GM19467 (cell line): ENCODE results near the gene CD81.

Source experiments
- ATAC-seq: cut with Tn5 transposase; IDR thresholded peaks from one replicate; pipeline ENCODE4 v1.9.1; 2021; ENCODE audit warnings: mild to moderate bottlenecking, moderate library complexity; ENCODE audit not compliant: unreplicated experiment

Gene CD81

DNA sequence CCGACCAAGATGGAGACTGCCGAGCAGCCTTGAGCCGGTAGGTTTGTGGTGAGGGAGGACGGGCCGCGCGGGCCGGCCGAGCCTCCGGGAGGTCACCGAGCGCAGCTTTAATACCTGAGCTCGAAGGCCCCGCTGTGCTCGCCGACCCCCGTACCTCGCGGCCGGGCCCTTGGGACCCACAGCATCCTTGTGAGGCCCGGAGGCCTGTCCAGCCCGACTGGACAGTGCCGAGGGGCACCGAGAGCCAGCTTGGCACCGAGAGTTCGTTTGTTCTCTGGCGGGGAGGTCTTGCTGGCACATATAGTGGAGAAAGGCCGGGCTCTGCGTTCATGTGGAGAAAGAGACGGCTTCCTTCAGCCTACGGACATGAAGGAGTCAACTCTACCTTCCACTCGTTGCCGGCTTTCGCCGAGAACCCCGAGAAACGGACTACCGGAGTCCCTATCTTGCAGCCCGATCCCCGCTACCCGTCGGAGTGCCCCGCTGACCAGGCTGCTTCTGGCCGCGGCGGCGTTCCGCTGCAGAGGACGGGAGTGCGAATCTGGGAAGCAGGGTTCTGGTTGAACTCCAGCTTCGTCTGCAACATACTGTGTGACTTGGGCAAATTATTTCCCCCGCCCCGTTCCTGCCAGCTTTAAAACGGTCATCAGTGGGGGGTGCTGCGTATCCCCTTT lies 23.8 kb downstream of the CD81 start:
- no peak for ATAC-seq

DNA sequence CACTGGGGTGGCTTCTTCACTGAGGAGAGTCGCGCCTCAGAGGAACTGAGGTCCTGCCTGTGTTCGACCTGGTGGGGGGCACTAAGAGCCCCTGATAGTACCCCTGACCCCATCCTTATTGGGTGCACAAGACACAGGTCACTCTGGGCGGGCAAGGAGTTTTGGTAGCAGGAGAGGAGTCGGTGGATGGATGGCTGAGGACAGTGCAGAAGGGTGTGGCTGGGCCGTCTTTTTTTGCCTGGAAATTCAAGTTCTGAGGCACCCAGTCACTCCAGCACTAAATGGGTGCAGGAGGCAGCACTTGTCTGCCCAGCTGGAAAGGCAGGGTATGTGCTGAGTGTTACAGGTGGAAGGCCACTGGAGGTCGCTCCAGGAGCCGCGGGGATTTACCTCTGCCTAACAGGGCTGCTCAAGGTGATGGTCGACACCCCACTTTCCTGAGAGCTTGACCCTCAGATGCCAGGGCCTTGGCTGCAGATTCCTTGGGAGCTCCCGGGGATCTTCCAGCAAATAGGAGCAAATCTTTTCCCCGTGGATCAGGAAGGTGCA lies 24.4 kb downstream of the CD81 start:
- no peak for ATAC-seq

DNA sequence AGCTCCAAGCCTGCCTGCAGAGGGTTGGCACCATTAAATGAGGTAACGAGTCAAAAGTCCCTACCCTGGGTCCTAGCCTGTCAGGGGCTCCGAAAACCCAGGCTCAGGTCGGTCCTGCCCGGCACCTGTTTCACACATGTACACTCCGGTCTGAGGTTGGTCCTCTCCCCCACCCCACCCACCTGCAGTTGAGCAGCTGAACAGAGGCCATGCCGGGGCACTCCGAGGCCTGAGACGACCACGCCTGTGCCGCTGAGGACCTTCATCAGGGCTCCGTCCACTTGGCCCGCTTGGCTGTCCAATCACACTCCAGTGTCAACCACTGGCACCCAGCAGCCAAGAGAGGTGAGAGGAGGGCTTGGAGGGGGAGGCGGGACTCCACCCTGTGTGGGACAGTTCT lies 25.0 kb downstream of the CD81 start:
- ATAC-seq, result no peak

DNA sequence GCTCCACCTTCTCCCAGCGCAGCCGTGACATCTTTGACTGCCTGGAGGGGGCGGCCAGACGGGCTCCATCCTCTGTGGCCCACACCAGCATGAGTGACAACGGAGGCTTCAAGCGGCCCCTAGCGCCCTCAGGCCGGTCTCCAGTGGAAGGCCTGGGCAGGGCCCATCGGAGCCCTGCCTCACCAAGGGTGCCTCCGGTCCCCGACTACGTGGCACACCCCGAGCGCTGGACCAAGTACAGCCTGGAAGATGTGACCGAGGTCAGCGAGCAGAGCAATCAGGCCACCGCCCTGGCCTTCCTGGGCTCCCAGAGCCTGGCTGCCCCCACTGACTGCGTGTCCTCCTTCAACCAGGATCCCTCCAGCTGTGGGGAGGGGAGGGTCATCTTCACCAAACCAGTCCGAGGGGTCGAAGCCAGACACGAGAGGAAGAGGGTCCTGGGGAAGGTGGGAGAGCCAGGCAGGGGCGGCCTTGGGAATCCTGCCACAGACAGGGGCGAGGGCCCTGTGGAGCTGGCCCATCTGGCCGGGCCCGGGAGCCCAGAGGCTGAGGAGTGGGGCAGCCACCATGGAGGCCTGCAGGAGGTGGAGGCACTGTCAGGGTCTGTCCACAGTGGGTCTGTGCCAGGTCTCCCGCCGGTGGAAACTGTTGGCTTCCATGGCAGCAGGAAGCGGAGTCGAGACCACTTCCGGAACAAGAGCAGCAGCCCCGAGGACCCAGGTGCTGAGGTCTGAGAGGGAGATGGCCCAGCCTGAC lies 26.0 kb downstream of the CD81 start:
- no peak for ATAC-seq

DNA sequence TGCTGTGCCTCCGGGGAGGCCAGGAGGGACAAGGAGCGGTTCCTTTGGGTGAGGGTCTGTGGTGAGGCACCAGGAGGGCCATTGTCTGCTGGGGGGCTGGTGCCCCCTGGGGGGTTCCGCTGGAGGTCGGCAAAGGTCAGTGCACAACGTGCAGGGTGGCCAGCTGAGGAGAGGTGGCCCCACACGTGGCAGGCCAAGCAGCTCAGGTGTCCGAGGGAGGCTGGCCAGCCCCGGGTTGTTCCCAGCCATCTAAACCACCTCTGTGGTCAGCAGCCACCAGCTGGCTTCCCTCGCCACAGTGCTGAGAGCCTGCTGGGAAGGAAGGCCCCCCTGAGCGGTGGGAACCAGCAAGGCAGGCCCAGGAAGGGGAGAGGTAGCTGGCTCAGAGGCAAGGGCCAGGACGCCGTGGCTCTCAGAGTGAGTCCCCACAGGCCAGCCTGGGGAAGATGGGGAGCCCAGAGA lies 27.7 kb downstream of the CD81 start:
- no peak for ATAC-seq

DNA sequence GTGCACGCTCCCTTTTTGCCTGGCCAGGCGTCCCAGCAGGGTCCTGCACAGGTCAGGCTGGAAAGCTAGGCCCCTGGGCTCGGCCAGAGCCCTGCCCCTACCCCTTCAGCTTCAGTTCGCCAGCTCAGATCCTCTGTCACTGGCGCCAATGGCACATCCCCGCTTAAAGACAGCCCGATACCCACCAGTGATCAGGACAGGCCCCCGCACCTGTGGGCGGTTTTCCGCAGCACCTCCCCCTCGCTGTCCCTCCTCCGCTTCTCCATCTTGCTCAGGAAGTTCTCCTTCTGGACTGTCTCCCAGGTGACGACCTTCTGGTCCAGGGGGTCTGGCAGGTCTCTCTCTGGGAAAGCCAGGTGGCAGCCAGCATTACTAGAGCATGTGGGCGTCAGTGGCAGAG lies 29.3 kb downstream of the CD81 start:
- ATAC-seq, result no peak

DNA sequence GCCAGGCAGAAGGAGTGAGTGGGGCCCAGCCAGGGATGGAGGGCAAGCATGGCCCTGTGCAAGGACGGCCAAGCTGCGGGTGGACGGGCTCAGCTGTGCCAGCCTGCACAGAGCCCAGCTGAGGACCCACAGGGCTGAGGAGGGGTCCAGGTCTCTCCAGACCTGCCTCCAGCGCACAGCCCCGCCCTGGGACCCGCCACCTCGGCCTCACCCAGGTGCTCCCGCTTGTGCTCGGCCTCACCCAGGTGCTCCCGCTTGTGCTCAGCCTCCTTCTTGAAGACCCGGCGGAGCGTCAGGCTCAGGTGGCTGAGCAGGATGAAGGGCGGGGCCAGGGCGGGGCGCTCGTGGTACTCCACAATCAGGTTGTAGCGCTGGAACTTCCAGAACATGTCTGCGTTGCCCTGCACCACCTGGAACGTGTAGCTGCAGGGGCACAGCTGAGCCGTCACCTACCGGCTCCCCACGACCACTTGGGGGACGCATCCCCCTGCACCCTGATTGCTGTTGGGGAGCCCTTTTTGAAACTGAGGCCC lies 29.8 kb downstream of the CD81 start:
- ATAC-seq, result no peak

DNA sequence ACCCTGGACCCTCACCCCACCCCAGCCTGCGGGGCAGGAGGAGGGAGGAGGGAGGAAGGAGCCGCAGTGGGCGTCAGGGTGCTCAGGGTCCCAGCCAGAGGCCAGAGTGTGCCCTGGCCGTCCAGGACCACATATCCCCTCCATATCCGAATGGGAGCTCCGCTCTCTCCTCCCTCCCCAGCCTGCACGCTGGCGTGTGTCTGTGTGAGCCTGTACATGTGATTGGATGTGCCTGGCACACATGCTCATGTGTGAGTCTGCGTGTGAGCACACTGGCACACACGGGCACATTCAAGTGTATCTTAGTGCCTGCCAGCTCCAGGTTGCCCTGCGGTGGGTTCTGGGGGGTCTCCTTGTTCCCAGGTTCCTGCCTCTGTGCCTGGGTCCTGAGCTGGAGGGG lies 31.6 kb downstream of the CD81 start:
- no peak for ATAC-seq

DNA sequence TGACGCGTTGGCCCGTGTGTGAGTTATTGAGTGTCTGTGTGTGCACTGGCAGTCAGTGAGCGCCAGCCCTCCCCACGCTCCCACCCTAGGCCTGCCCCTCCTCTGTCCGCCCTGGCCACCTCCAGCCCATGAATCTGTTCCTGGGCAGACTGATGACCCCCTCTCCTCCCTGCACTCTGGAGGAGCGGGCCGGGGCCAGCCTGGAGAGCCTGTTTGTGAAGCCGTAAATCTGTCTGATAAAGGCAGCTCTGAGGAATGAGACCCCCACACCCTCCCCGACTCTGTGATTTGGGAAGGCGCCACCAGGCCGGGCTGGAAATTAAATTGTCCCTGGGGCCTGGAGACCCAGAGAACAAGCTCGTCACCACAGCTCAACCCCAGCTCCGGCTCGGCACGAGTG lies 32.0 kb downstream of the CD81 start:
- ATAC-seq, result no peak

DNA sequence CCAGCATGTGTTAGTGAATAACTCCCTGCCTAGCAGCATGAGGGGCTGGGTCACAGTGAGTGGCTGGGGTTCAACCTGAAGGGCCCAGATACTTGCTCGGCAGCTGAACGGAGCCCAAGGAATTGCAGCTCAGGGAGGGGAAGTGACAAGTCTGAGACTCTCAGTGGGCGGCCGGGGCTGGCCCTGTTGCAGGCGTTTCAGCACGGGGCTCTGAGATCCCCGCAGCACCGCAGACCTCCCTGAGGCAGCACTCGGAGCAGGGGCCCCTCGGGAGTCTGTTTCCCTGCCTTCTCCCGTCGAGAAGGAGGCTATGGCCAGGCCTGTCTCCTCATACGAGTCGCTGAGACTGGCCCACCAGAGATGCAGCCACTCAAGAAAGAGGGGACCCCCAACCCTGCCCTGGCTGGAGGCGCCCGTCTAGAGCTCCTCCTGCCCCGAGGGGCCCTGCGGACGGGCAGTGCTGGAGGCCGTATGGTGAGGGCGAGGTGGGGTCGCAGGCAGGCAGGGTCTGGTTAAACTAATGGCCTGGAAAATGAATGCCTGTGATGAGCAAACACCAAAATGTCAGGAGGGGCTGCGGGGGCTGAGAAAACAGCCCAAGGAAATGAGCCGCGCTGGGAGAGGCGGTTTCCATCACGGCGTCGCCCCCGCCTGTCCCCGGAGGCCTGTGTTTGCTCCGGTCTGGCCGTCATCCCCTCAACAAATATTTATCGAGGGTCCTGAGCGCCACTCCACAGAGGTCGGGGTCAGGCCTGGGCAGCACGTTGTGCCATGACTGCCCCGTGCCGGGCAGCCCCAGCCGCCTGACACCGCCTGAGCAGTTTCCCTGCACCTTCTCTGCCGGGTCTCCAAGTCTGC lies 32.7 kb downstream of the CD81 start:
- no peak for ATAC-seq

DNA sequence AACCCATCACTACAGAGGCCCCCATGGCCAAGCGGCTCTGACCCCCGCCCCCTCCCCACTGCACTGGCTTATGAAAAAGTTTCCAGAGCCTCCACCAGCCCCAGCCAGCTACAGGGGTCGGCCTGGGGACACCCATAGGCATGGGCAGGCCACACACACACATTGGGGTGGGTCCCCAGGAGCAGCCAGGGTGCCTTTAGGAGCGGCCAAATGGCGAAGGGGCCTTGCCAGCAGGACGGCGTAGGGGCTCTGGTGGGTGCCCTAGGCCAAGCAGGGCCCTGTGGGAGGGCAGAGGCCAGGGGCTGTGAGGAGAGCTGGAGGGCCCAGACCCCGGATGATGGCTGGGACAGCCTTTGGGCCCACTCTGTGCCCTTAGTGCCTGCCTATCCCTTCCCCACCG lies 33.5 kb downstream of the CD81 start:
- ATAC-seq, result no peak

DNA sequence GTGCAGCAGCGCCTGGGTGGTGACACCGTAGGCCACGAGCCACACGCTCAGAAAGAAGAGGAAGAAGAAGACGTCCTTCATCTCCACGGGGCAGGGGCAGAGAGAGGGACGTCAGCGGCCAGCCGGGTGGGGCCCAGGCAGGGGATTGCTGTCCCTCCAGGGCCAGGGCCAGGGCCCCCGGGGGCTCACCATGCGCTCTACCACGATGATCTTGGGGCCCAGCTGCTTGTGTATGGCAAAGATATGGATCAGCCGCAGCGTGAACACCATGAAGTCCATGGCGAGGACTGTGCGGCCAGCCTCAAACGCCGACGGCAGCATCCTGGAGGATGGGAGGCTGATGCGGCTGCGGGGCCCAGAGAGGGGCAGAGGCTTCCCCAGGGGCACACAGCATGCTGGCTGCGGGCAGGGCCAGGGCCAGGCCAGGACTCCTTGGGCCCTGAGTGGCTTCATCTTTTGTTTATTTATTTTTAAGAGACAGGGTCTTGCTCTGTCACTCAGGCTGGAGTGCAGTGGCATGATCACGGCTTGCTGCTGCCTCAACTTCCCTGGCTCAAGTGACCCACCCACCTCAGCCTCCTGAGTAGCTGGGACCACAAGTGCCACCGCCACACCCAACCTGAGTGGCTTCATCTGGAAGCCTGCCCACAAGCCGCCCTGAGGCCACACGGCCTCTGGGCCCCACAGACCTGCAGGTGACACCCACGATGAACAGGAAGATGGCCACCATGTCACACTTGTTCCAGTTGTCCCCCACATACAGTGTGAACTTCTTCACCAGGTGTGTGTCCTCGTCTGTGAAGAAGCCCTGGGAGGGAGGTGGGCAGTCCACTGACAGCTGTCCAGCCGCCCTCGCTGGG lies 34.6 kb downstream of the CD81 start:
- no peak for ATAC-seq

DNA sequence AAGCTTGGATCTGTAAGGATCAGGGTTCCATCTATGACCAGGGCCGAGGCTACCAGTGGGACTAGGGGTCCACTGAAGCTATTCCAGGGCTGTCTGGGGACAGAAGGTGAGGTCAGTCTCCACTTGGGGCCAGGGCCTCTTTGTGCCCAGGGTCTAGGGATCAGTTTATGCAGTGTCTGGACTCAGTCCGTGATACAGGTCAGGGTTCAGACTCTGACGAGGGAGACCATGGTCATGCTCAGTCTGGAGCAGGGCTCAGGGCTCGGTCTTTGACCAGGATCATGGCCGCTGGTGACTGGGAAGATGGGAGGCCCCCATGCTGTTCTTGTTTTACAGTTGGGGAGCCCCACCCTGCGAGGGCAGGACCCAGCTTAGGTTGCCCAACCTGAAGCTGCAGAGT lies 35.2 kb downstream of the CD81 start:
- no peak for ATAC-seq

DNA sequence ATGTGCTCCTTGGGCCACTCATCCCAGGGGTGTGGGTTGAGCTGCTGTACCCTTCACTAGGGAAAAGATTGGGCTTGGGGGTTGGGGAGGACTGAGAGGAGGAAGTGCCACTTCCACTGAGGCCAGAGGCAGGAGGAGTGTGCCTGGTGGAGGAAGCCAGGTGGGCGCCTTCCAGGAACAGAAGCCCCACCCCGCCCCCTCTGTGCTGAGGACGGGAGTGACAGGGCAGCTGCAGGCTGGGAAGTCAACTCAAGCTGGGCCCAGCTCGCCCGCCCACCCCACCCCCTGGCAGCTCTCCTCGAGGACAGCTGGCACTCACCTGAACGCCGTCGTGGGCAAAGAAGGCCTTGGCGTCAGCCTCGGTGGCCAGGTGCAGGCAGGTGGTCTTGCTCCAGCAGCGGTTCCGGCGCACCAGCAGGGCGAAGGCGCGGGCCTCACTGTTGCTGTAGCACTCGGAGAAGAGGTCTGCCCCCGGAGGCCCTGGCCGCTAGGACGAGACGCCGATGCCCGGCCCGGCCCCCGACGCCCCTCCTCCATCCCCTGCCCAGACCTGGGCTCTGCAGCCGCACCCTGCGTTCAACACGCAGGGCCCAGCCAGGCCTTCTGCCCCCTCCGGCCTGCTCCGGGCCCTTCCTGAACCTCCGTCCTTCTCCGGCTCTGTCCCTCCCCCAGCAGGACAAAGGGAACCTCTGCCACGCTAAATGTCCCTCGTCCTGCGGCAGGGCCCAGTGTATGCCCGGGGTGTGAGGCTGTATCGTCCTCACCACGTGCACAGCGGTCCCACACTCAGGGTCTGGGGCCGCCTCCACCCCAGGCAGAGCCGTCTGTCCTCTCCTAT lies 36.9 kb downstream of the CD81 start:
- no peak for ATAC-seq

DNA sequence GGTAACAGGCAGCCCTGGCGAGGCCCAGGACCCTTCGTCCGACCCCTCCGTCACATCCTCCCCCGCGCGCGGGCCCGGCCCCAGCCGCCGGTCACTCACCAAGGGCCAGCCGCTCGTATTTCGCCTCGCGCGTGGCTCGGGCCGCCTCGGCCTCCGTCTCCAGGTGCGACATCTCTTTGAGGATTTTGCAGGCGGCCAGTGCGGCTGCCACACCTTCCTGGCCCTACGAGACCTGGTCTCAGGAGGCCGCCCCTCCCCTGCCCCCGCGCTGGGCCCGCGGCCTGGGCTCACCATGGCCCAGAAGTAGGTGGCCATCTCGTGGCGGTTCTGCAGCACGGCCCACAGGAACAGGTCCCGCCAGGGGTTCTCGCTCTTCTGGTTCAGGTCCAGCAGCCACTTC lies 37.5 kb downstream of the CD81 start:
- no peak for ATAC-seq

DNA sequence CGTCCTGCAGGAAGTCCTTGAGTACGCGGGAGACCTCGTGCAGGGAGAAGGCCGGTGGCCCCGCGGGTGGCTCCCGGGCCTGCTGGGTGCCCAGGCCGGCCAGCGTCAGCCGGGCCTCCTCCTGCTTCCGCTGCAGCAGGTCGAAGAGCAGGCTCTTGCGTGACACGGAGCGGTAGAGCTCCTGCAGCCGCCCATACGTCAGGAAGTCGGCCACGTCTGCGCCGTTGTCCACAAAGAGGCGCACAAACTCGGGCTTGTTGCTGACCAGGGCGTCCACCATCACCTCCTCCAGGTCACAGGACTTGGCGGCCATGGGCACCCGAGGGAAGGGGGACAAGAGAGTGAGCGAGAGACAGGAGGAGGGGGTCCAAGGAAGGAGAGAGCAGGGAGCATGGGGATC lies 38.1 kb downstream of the CD81 start:
- ATAC-seq, result no peak

DNA sequence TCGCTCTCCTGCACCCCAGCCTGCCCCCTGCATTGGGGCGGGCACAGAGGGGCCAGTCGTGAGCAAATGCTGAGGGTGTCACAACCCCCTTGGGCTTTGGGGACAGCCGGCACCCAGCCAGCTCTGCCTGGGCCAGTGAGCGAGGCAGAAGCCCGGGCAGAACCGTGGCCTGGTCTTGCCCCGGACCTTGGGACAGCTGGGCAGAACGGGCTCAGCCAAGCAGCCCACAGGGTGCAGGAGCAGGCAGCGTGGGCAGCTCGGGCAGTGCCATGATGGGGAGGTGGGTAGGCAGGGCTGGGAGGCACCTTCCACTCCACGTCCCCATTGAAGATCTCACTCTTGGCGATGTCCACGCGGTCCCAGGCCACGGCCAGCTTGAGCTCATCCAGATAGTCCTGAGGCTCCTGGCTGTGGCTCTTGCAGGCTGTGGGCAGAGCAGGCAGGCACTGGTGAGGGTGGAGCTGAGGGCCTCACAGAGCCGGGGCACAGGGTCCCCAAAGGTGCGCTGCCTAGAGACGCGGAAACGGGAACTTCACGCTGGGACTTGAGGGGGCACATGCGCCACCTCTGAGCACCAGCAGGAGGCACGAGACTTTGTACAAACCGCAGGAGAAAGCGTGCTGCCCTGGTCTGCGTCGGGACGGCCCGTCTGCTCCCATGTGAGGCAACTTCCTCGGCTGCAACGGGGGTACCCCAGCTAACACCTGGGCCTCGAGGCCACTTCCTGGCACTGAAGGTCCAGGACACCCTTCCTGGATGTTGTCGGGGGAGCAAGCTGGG lies 38.7 kb downstream of the CD81 start:
- ATAC-seq, result no peak

DNA sequence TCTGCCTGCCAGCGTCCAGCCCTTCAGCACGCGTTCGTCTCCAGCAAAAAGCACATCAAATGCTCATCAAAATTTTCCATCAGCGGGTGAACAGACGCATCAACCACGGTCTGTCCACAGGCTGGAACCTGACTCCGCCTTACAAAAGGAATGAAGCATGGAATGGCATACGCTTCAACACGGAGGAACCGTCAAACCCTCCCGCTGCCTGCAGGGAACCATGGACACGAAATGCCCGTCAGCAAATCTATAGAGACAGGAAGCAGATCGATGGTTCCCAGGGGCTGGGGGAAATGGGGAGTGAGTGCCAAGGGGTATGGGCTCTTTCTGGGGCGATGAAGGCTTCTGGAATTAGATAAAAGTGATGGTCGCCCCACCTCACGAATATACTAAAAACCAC lies 39.7 kb downstream of the CD81 start:
- ATAC-seq, result no peak
